Stimulated activated CD8-positive, alpha-beta memory T cell treated with anti-CD3 and anti-CD28 coated beads, Interleukin-4, amount 100 ng/mL, for 24 hours (primary cell): ENCODE data around the gene NDUFA3.

ENCODE experiments used
- DNase-seq: peaks from one replicate; pipeline ENCODE4 v3.0.0-alpha.2; 2020; ENCODE audit warnings: low read depth

NDUFA3 gene

DNA sequence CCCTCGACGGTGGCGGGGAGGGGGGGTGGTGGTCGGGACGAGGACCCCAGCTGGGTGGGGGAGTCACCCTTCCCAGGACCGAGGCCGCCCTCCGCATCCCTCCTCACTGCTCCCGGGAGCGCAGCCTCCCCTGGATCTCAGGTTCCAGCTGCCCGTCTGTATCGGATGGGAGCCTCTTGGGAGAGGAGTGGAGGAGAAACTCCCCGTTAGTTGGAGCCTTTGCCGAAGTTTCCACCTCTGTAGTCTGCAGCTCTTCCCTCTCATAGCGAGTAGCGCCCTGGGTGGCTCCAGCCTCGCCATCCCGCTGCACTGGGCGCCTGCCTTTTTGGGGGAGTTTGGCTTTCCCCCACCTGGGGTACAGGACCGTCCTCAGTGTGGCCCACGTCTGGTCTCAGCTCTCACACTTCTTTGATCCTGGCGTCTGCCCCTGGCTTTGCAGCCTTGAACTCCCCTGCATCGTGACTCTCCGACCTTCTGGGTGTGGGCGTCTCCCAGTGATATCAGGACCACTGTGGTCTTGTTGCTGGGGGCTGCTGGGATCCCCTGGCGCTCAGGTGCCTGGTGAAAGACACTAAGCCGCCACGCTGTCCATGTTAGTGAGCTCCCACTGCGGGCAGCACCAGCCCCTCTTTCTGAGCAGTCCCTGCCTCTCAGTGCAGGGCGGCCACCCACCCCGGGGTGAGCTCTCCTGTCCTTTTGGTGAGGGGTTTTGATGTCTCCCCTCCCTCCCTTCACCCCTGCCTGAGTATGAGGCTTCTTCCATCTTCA lies 36.0 kb downstream of the NDUFA3 start:
- DNase-seq = no peak

DNA sequence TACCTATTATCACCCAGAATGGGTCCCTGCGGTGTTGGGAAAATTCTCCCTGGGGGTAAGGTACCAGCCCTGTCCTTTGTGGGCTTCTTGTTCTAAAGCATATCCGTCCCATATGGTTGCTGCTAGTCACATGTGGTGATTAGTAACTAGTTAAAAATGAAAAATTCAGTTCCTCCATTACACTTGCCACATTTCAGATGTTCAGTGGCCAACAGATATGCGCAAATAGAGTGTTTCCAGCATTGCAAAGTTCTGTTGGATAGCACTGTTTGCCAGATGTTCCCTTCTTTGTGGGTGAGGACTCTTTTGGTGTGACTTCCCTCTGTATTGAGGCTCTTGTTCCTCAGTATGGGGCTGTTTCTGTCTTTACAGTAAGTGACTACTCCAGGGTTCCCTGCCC lies 38.7 kb downstream of the NDUFA3 start:
- no peak for DNase-seq

DNA sequence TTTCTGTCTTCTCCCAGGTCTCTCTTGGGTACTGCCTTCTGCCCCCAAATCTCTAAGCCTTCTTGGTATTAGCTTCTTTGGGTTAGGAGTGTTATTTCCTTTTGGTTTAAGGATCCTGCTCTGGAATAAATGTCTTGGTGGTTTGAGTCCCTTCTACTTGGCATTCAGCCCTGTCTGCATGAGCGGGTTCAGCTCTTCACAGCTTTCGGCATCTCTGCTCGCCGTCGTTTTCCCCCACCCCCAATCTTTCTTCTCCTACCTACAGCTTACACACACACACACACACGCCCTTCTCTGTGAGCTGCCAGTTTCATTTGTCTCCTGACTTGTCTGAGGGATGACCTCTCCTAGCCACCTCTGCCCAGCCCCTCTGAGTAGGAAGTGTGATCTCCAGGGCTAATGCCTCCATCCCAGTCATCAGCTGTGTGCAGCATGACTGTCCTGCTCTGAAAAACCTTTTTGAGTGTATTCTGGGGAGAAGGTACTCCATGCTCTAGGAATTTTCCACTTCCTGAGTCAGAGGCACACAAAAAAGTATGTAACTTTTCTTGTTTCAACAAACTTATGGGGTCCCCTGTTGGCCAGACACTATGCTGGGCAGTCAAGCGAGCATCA lies 39.6 kb downstream of the NDUFA3 start:
- DNase-seq = no peak

DNA sequence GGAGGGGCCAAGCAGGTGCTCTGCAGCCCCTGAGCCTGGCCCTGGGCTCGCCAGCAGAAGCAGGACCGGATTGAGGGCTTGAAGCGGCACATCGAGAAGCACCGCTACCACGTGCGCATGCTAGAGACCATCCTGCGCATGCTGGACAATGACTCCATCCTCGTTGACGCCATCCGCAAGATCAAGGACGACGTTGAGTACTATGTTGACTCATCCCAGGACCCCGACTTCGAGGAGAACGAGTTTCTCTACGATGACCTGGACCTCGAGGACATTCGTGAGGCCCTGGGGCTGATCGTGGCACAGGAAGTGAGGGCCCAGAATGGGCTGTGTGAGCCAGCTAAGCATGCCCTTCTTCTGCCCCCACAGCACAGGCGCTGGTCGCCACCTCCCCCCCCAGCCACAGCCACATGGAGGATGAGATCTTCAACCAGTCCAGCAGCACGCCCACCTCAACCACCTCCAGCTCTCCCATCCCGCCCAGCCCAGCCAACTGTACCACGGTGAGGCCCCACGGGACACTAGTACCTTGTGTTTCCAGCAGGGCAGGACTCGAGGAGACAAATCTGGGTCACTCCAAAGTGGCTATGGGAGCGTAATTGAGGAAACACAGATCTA lies 43.0 kb downstream of the NDUFA3 start:
- no peak for DNase-seq

DNA sequence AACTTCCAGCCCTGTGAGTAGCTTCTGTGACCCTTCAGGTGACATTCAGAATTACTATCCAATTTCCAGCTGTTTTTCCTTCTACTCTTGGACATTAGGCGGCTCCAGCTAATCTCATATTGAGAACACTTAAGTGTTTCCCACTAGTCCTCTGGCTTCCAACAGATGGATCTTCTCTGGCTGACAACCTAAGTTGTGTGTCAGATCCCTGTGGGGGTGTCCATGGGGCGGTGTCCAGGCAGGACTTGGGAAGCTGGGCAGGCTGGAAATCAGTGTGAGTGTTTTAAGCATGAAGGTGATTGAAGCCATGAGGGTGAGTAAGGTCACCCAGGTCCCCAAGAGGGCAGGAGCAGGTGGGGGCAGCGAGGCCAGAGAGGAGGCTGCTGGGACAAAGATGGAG lies 45.0 kb downstream of the NDUFA3 start:
- no peak for DNase-seq

DNA sequence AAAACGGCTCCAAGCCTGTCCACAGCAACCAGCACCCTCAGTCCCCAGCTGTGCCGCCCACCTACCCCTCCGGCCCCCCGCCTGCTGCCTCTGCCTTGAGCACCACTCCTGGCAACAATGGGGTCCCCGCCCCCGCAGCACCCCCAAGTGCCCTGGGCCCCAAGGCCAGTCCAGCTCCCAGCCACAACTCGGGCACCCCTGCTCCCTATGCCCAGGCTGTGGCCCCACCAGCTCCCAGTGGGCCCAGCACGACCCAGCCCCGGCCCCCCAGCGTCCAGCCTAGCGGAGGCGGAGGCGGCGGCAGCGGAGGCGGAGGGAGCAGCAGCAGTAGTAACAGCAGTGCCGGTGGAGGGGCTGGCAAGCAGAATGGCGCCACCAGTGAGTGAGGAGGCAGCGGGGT lies 45.5 kb downstream of the NDUFA3 start:
- no peak for DNase-seq

DNA sequence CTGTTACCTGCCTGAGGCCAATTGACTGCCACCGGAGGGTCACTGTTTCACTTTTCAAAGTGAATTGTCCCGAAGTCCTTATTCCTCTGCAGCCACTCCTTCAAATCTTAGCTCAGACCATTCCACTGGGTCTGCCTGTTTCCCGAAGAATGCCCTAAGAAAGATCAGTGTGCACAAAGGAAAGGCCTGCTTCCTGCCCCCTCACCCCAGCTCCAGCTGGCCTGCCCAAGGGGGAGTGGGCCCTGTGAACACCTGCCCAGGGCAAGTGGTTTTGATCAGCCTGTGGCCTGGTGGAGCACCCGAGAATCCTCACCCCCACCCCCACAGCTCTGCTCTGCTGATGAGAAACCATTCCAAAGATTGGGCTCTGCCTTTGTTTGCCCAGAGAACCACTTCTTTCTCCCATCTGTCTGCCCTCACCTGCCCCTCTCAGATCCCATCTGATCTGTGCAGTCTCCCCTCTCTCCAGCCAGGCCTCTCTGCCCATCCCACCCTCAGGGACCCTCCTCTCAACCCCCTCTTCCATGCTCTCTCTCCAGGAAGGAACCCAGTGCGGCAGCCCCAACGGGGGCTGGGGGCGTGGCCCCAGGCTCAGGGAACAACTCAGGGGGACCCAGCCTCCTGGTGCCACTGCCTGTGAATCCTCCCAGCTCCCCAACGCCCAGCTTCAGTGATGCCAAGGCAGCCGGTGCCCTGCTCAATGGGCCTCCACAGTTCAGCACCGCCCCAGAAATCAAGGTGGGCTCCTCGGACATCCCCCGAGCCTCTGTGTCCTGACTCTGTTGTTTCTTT lies 46.6 kb downstream of the NDUFA3 start:
- DNase-seq = no peak

DNA sequence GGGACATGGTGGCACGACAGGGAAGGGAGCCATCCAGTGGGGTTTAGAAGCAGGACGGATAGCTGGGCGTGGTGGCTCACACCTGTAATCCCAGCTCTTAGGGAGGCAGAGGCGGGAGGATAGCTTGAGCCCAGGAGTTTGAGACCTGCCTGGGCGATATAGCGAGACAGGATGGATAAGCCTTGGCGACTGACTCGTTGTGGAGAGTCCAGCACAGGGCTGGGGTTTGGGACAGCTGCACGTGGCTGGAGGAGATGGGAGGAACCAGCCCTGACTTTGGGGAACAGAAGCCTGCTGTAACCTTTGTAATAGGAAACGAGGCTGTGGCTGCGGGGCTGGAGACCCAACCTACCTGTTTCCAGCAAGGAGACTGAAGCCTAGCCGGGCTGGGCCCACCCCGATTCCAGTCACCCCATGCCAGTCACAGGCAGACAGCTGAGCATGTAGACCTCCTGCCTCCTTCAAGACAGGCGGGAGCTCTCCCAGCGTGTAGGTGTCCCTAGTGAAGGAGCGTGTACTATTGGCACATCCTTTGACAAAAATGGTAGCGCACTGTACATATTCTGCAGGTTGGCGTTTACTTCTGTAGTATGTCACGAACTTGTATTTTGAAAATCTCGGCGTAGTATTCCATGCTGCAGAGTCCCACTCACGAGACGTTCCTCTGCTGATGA lies 48.8 kb downstream of the NDUFA3 start:
- DNase-seq = no peak

DNA sequence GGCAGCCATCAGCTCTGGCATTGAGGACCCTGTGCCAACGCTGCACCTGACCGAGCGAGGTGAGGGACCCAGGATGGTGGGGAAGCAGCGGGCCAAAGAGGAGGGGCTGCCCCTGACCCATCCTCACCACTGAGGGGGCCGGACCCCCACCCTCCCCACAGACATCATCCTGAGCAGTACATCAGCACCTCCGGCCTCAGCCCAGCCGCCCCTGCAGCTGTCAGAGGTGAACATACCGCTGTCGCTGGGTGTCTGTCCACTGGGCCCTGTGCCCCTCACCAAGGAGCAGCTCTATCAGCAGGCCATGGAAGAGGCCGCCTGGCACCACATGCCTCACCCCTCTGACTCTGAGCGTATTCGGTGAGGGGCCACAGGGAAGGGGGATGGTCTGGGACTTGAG lies 49.6 kb downstream of the NDUFA3 start:
- DNase-seq = no peak

DNA sequence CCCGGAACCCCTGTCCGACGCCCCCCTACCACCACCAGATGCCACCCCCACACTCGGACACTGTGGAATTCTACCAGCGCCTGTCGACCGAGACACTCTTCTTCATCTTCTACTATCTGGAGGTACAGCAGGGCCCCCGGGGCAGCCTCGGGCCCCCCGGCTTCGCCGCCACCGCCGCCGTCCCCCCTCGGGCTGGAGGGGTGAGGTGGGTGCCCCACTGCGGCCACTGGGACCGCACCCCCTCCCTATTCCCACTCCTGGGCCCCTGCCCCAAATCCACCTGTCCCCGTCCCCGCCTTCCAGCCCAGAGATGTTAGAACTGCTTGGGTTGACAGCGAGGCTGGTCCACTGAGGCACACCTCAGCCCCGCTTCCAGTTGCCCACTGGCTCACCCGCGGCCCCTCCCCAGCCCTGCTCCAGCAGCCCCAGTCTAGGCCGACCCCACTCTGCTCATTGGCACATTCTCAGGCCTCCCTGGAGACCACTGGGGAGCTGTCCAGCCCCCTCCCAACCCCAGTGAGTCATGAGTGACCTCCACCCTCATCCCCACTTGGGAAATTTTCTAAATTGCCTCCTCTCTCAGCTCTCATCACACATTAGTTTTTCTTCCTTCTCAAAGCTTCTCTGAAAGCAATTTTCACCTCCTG lies 50.3 kb downstream of the NDUFA3 start:
- DNase-seq = no peak

DNA sequence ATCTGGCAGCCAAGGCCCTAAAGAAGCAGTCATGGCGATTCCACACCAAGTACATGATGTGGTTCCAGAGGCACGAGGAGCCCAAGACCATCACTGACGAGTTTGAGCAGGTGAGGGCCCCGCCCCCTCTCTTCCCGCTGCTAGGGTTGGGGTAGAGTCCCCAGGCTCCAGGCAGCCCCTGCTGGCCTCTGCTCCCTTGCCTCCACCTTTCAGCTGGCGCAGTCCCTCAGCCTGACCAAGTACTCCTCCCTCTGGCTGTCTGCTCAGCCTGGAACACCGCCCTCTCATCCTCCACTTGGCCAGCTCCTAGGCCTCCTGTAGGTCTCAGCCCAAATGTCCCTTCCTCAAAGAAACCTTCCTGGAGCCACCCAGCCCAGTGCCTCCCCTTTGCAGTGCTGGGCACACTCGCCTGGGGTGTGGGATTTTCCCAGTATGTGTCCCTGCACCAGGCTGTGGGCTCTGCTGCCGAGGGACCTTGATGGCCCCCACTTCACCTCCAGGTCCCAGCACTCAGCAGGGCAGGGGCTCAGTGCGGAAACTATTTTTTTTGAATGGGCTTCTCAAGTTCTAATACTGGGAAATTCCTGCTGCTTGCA lies 51.2 kb downstream of the NDUFA3 start:
- DNase-seq = no peak

DNA sequence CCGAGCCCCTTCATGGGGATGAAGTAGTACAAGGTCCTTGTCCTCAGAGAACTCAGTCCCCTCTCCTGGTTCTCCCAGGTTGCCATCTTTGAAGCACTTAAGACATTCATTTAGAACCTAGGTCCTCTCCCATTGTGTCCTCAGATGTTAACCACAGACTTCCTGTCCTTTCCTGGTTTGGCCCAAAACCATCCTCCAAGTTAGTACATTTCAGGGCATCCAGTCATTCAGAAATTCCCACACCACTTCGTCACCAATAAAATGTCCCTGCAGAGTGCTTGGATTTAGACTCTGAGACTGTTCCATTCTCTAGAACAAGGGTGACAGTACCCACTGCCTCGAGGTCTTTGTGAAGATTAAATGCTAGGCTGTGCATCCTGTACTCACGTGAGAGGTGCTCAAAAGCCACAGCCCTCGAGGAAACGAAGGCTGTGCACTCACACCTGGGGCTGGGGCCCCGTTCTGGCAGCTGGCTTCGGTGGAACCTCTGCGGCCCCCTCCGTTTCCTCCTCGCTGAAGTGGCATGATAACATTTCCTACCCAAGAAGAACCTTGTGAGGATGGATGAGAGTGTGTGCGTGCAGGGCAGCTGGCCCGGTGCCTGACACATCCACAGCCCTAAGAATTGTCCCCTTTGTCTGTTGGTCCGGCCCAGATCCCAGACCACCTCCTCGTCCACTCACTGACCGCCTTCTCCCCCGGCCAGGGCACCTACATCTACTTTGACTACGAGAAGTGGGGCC lies 52.1 kb downstream of the NDUFA3 start:
- DNase-seq = no peak

DNA sequence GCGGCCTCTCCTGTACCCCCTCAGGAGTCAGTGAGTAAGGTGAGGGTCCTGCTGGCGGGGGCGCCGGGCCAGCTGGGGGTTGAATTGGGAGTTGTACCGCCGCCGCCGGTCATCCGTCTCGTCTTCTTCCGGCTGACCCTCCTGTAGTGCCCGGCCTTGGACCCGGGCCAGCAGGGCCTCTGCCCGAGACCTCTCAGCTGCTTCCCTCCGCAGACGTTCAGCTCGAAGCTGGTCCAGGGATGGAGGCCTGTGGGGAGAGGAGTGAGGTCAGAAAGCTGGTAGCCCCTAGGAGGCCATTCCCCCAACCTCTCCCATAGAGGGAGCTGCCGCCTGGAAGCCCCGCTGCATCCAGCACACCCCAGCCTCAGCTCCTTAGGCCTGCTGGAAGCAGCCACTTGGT lies 53.0 kb downstream of the NDUFA3 start:
- no peak for DNase-seq

DNA sequence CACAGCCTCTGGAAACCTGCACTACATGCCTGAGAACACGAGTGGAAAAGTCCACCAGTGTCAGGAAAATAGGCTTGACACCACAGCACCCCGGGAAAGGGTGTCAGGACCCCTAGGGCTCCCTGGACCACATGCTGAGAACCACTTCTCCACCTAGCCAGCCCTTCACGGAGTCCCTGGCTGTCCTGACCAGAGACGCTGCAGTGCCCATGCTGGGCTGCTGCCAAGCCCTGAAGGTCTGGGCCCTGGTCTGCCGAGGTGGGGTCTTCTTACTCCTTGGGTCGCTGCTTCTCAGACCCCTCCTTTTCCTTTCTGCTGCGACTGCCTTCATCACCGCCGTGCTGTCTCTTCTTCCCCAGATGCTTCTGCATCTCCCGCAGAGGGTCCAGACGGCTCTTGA lies 53.8 kb downstream of the NDUFA3 start:
- DNase-seq = no peak

DNA sequence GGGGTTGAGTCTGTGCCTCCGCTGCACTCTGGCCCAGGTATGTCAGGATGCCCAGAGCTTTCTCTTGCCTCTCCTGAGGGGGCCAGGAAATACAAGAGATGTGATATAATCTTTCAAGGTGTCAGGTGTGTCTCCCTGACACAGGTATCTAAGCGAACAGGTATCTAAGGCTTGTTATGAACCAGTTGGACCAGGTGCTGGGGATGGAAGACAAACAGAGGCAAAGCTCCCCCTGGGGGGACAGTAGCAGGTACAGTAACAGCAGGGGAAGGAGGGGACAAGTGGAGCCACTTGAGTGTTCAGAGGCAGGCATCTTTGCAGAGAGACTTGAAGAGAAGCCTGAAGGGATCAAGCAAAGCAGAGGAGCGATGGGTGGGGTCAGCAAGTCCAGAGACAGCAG lies 54.3 kb downstream of the NDUFA3 start:
- DNase-seq = no peak
